ENCODE results near the gene TMC7.
"Not testable (repeated sequence)": the region's sequence is repeated elsewhere in the genome, so short reads cannot be mapped to it uniquely, and the experiment has no call there.

TMC7 gene

DNA sequence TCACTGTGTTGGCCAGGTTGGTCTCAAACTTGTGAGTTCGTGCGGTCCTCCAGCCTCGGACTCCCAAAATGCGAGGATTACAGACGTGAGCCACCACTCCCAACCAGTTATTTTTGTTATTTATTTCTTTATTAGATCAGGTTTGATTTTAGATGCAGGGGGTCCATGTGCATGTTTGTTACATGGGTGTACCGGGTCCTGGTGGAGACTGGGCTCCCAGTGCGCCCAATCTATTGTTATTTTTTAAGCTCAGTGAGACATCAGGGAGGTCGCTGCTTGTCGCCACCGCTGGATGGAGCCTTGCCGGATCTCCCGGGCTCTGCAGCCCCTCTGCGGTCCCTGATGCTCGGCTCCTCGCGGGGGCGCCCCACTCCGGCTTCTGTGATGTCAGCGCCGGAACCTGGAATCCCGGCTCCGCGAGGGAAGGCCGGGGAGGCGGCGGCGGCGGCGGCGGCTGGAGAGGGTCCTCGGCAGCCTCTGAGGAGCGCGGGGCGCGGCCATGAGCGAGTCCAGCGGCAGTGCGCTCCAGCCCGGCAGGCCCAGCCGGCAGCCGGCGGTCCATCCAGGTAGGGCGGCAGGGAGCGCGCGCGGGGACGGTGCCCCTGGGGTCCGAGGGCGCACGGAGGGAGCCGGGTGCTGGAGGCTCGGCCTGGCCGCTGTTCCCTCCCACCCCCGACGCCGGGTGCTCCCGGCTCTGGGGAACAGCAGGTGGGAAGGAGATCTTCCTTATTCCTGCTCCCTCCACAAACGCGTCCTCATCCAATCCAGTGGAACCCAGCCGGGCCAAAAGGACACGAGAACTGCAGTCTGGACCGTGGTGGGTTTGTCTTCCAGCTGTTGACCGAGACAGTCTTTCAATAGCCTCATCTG is at the start of gene TMC7:
TSS of gene TMC7 (plus strand) at position 370 of the 870 bp plus-strand sequence. CDS start at position 500, 130 bp downstream.
- DNase-seq (ENCODE audit: extremely low read depth in 1 of 2, low read depth in 1 of 2) = peak; percentile 6 to 27

DNA sequence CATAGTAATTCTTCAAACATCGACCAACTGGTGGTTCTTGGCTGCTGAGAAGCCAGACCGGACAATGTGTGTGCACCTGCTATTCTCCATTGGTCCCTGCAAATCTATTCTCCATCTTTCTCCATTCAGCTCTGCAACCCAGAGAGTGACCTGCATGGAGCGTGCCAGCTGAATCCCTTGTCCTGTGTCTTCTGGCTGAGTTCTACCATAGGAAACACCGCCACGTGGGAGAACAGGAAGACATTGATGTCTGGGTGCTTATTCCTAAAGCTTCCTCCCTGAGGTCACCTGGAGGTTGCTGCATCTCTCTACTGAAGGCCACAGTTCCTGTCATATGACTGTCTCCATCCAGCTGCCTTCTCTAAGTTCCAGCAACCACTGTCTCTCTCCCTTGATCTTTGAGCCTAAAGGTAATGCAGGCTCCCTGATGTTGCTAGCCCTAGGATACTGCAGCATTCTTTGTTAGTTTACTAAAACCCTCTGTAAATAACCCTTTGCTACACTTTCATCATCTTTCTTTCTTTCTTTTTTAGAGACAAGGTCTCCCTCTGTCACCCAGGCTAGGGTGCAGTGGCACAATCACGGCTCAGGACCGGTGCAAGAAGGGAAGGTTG is 46.9 kb upstream of the TMC7 start:
- no peak for DNase-seq (ENCODE audit: extremely low read depth in 1 of 2, low read depth in 1 of 2)

DNA sequence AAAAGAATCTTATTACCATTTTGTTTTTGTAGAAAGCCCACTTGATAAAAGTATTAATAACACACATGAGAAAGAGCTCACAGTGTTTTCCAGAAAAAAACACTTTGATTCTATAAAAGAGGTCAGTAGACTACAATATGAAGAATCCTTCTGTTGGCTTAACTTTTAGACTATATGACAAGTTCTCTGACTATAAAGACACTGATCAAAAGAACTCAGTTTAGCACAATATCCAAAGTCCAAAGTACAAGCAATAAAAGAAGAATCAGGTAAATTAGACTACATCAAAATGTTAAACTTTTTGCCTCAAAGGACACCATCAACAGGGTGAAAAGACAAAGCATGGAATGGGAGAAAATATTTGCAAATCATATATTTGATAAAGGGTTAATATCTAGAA is 46.3 kb upstream of the TMC7 start:
- no peak for DNase-seq (ENCODE audit: extremely low read depth in 1 of 2, low read depth in 1 of 2)

DNA sequence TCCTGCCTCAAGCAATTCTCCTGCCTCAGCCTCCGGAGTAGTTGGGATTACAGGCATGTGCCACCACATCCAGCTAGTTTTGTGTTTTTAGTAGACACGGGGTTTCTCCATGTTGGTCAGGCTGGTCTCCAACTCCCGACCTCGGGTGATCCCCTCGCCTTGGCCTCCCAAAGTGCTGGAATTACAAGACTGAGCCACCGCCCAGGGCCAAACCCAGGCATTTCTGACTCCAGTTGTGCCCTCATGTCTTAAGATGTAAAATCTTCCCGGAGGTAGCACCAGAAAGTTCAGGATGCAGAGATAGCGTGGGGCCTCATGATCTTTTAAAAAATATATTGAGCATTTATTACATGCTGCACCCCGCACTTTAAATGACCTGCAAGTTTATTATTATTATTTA is 44.7 kb upstream of the TMC7 start:
- DNase-seq (ENCODE audit: extremely low read depth in 1 of 2, low read depth in 1 of 2) = no peak

DNA sequence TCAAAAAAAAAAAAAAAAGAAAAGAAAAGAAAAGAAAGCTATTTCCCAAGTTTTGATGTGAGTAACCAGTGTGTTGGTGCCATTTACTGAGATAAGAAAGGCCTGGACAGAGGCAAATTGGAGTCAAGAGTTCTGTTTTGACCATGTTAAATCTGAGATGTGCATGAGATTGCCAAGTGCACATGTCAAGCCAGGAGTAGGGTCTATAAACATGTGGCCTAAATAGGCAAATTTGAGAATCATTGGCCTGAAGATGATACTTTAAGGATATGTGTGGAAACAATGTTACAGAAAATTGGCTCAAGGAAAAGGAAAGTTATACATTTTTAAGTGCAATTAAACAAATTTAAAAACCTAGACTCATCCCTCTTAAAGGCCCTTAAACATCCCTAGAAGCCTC is 42.3 kb upstream of the TMC7 start:
- DNase-seq (ENCODE audit: extremely low read depth in 1 of 2, low read depth in 1 of 2) = no peak

DNA sequence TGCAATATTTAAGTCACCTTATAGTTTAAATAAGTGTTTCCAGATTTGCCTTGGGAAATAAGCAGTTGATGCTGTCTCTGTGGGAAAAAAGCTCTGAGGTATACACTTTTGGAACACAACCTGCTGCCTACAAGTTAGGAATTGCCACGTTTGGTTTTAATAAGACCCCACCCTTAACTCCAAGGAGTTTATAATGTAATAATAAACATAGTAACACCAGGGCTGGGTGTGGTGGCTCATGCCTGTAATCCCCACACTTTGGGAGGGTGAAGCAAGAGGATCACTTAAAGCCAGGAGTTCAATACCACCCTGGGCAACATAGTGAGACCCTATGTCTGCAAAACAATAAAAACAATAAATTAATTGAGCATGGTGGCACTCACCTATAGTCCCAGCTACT is 41.7 kb upstream of the TMC7 start:
- DNase-seq (ENCODE audit: extremely low read depth in 1 of 2, low read depth in 1 of 2) = no peak

DNA sequence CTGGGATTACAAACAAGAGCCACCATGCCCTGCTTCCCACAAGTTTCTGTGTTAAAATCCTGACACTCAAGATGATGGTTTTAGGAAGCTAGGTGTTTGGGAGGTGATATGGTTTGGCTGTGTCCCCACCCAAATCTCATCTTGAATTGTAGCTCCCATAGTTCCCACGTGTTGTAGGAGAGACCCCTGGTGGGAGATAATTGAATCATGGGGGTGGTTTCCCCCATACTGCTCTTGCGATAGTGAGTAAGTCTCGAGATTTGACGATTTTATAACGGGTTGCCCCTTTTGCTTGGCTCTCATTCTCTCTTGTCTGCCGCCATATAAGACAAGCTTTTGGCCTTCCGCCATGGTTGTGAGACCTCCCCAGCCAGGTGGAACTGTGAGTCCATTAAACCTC is 40.3 kb upstream of the TMC7 start:
- DNase-seq (ENCODE audit: extremely low read depth in 1 of 2, low read depth in 1 of 2) = no peak

DNA sequence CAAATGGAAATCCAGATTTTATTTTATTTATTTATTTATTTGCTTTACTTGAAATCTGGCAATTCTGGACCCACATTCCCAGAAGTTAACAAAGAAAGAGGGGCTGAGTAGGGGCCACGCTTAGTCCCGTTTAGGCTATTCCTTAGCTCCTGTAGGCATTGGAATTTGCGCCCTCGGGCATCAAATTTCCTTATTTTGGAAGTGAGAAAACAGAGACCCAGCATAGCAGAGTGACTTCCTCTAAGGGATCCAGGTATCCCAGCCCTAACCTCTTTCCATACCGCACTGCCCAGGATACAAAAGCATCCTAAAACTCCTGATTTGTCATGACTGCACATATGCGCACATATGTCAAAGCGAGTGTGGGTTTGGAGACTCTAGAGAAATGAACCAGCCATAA is 38.5 kb upstream of the TMC7 start:
- no peak for DNase-seq (ENCODE audit: extremely low read depth in 1 of 2, low read depth in 1 of 2)

DNA sequence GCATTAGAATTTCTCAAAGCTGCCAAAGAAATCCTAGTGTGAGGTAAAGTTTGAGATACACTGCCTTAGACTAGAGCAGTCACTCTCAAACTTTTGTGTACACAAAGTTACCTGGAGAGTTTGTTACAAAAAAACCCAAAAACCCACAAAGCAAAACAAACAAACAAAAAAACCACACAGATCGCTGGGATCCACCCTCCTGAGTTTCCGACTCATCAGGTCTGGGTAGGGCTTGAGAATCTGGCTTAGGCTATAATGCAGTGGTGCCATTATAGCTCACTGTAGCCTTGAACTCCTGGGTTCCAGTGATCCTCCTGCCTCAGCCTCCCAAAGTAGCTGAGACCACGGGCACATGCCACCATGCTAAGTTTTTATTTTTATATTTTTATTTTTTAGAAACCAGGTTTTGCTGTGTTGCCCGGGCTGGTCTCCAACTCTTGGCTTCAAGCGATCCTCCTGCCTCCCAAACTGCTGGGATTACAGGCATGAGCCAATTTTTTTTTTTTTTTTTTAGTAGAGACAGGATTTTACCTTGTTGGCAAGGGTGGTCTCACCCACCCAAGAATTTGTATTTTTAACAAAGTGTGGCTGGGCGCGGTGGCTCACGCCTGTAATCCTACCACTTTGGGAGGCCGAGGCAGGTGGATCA is 35.2 kb upstream of the TMC7 start:
- DNase-seq (ENCODE audit: extremely low read depth in 1 of 2, low read depth in 1 of 2) = no peak

DNA sequence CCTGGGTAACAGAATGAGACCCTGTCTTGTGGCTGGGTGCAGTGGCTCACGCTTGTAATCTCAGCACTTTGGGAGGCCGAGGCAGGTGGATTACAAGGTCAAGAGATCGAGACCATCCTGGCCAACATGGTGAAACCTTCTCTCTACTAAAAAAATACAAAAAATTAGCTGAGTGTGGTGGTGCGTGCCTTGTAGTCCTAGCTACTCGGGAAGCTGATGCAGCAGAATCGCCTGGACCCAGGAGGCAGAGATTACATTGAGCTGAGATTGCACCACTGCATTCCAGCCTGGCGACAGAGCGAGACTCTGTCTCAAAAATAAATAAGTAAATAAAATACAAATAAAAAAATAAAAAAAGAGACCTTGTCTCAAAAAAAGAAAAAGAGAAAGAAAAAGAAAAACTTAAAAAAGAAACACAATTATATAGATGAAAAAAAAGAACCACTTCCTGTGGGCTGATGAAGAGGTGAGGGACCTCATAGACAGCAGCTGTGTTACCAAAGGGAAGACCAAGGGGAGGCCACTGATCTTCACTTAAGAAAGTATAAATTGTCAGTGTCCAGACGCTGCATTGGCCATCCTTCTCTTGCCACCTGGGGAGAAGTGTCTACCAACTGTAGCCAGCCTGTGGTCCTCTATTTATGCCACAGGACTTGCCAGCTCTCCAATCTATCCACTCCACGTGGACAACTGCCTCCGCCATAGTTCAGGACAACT is 33.1 kb upstream of the TMC7 start:
- DNase-seq (ENCODE audit: extremely low read depth in 1 of 2, low read depth in 1 of 2) = no peak

DNA sequence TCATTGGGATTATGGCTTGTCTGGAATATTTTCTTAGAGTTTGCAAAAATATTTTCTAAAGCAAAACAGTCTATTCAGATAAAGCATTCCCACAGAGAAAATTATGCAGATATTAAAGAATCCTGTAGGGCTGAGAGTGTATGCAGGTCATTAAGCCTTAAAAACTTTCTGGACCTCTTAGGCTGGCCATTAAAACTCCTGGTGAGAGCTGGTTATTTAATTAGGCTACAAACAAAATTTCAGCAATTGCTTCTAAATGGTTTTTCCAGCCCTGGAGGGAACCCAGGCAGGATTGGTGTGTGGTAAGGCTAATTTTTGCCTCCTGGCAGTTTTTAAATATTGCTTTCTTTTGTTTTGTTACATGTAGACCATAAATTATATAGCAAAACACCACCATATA is 30.2 kb upstream of the TMC7 start:
- DNase-seq (ENCODE audit: extremely low read depth in 1 of 2, low read depth in 1 of 2) = no peak

DNA sequence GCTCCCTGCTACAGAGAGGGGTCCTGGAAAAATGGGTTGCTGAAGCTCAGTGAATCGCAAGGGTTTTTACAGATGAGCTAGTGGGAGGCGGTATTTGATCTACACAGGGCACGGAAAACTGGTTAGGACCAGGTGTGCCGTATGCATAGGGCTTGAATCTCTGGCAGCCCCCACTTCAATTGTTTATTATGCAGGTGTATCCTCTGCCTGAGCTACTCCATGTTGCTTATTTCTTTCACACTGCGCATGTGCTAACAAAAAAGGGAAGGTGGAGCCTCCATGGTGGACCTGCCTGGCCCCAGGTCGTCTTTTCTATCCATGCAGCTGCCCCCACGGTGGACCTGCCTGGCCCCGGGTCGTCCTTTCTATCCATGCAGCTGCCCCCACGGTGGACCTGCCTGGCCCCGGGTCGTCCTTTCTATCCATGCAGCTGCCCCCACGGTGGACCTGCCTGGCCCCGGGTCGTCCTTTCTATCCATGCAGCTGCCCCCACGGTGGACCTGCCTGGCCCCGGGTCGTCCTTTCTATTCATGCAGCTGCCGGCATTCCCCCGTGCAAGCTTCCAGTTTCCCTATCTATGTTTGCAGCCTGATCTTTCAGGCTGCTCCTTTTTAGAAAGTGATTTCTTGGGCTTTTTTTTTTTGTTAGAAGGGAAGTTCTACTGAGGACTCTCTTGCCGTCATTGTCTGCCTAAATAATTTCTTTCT is 27.7 kb upstream of the TMC7 start:
- DNase-seq (ENCODE audit: extremely low read depth in 1 of 2, low read depth in 1 of 2) = not testable (repeated sequence)

DNA sequence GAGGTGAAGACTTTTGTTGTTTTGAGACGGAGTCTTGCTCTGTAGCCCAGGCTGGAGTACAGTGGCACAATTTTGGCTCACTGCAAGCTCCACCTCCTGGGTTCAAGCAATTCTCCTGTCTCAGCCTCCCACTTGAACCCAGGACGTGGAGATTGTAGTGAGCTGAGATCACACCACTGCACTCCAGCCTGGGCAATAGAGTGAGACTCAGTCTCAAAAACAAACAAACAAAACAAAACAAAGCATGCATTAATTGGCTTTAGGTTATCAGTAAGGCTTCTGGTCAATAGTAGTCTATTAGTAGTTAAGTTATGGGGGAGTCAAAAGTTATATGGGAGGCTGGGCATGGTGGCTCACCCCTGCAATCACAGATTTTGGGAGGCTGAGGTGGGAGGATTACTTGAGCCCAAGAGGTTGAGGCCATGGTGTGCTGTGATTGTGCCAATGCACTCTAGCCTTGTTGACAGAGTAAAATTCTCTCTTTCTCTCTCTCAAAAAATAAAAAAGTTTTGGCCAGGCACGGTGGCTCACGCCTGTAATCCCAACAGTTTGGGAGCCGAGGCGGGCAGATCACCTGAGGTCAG is 27.0 kb upstream of the TMC7 start:
- not testable (repeated sequence) for DNase-seq (ENCODE audit: extremely low read depth in 1 of 2, low read depth in 1 of 2)

DNA sequence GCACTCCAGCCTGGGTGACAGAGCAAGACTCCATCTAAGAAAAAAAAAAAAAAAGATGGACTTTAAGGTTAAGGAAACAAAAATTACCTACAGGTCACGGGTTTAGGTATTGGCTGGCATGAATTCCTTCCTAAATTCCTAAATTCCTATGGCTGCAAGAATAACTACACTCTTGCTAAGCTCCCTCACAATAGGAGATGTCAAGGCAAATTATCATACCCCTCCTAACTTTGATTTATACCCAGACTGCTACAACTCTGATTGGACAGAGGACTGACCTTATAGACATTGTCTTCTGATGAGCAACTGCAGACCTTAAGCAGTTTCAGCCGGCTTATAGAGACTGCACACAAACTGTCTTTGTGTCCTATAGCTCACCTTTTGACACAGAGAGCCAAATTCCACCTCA is 25.1 kb upstream of the TMC7 start:
- DNase-seq (ENCODE audit: extremely low read depth in 1 of 2, low read depth in 1 of 2) = no peak

DNA sequence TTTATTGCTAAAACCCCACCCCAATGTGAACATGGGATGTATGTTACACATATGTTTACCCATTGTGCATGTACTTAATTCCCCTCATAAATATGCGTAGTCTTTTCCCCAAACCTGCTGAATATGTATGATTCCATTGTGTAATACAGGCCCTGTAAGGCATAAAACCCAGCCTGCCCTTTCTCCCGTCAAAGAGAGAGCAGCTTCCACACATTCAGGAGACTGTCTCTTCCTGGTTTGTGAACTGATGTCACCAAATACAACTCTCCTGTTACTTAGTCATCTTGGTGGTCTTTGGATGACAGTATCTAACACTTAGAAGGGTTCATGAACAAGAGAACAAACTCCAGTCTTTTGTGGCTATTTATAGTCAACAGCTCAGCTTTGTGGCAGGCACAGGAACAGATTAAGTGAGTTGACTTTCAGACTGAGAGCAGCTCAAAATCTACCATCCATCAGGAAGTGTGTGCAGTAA is 24.7 kb upstream of the TMC7 start:
- no peak for DNase-seq (ENCODE audit: extremely low read depth in 1 of 2, low read depth in 1 of 2)

DNA sequence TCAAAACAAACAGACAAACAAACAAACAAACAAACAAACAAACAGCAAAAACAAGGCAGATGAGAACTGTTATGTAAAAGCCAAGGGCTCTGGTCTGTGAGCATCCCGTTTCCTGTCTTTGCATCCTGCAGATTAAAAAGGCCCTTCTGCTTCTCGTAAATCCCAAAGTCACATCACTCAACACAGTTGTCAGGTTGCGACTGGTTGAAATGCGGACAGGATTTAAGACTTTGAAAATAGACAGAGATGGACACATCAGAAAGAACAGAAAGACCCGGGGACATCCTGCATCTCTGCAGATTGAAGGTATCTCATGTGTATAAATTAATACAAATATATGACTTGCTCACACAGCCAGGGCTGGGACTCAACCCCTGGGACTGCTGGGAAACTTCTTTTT is 18.2 kb upstream of the TMC7 start:
- no peak for DNase-seq (ENCODE audit: extremely low read depth in 1 of 2, low read depth in 1 of 2)

DNA sequence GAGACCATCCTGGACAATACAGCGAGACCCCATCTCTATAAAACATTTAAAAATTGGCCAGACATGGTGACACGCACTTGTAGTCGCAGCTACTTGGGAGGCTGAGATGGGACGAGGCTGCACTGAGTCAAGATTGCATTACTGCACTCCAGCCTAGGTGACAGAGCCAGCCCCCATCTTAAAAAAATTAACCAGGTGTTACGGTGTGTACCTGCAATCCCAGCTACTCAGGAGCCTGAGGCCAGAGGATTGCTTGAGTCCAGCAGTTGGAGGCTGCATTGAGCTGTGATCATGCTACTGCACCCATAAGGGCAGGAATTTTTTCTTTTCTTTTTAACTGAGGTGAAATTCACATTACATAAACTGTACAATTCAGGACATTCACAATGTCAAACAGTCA is 16.9 kb upstream of the TMC7 start:
- no peak for DNase-seq (ENCODE audit: extremely low read depth in 1 of 2, low read depth in 1 of 2)

DNA sequence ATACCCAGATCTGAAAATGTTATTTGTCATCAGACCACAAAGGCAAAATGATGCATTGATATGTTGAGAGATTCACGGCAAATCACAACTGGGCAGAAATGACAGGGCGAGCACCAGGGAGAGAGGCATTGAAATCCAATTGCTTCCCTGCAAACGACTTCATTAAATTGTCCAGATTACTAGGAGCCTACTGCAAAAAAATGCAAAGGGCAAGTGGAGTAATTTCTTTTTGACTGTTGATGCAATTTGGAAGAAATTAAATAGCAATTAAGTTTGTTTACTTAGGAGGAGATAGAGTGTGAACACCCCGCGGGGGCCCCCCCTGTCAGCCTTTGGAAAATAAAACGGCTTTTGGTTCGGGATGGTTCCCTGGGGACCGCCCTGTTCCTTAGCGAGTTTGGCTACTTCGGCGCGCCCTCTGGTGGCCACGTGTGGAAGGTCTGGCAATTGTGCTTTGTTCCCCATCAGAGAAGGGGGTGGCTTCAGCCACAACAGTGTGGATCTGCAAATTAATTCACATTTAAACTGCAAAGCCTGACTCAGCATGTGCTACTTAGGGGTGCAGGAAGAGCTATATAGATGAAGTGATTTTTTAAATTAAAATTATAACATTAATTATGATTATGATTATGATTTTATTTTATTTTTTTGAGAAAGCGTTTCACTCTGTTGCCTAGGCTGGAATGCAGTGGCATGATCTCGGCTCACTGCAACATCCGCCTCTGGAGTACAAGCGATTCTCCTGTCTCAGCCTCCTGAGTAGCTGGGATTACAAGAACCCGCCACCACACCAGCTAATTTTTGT is 14.5 kb upstream of the TMC7 start:
- DNase-seq (ENCODE audit: extremely low read depth in 1 of 2, low read depth in 1 of 2) = peak; percentile 47 to 55

DNA sequence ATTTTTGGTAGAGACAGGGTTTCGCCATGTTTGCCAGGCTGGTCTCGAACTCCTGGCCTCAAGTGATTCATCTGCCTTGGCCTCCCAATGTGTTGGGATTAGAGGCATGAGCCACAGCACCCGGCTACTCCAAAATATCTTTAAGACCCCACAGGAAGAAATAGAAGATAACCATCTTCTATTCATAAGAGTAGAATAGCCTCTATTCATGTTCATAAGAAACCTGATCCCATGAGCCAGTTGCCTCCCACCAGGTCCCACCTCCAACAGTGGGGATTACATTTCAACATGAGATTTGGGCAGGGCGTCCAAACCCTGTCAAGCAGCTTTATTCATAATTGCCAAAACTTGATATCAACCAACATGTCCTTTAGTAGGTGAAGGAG is 13.9 kb upstream of the TMC7 start:
- no peak for DNase-seq (ENCODE audit: extremely low read depth in 1 of 2, low read depth in 1 of 2)
